Uterus (tissue), 4 donors: ENCODE data around the gene DENND6A. TPM values are rescaled to one million over a fixed set of nuclear protein-coding genes. Genes with fewer than 3 reads are reported as not detected.

Source experiments
- DNase-seq, 2 donors: peaks; one replicate each; pipeline ENCODE4 v3.0.0-alpha.2; 2019 to 2020
- H3K27ac ChIP-seq, 2 donors: fragments of 200-600 bp; sonication (generic); 1 replicate in 1 of 2; 2 replicates in 1 of 2; pipeline ENCODE4 v1.5.1; 2016 to 2018
- H3K27me3 ChIP-seq, 2 donors: fragments of 200-600 bp; sonication (generic); one replicate each; pipeline ENCODE4 v1.5.1; 2018 to 2019; ENCODE audit warnings: control low read depth in 1 of 2
- H3K36me3 ChIP-seq, 2 donors: fragments of 200-600 bp; sonication (generic); one replicate each; pipeline ENCODE4 v1.5.1; 2019; ENCODE audit warnings: control low read depth in 1 of 2
- H3K4me1 ChIP-seq, 2 donors: fragments of 200-600 bp; sonication (generic); one replicate each; pipeline ENCODE4 v1.5.1; 2018 to 2019; ENCODE audit warnings: control low read depth in 1 of 2
- H3K4me3 ChIP-seq, 2 donors: fragments of 200-600 bp; sonication (generic); 1 replicate in 1 of 2; 2 replicates in 1 of 2; pipeline ENCODE4 v1.5.1; 2018 to 2019; ENCODE audit warnings: mild to moderate bottlenecking in 1 of 2
- H3K9me3 ChIP-seq, 2 donors: fragments of 200-600 bp; sonication (generic); one replicate each; pipeline ENCODE4 v1.5.1; 2019; ENCODE audit warnings: control low read depth in 1 of 2
- CTCF ChIP-seq, 4 experiments: fragments of 200-600 bp in 2 of 4; fragments of 450-650 bp in 2 of 4; sonication (generic) in 2 of 4; IDR thresholded peaks; one replicate each; pipeline ENCODE4 v1.5.1; 2016 to 2019; ENCODE audit warnings: antibody characterized with exemption in 4 of 4, mild to moderate bottlenecking in 2 of 4, moderate library complexity in 1 of 4
- POLR2A ChIP-seq, 2 donors: fragments of 450-650 bp; IDR thresholded peaks; one replicate each; pipeline ENCODE4 v1.6.1; 2016; ENCODE audit warnings: antibody characterized with exemption in 2 of 2, mild to moderate bottlenecking in 1 of 2, moderate library complexity in 1 of 2
- intact Hi-C: fragments of 100-400 bp; cut with DNase I; formaldehyde crosslinking; loops from one replicate; pipeline ENCODE4 v1.15.1; 2023; ENCODE audit warnings: low total_unique reads
- total RNA-seq, 4 donors: library from RNA; depleted of rRNA in 3 of 4; stranded (reverse); fragments of >200 nt in 3 of 4; gene quantifications; one replicate each; pipeline versions ENCODE4 v1.1.0 to v1.2.4, GENCODE V29; 2014 to 2023
- donor health status: DM: yes; HTN: yes; CAD: no.

DENND6A gene
- total RNA-seq, 4 donors from 2014 or later: 11.5 to 65.8 (median 40.4) TPM

- intact Hi-C loops: no loop called here
- no peaks in the 10 kb centered on the region for H3K36me3 ChIP-seq
- peak overlapping the region in 1 of 2 donors; percentile 1 for H3K27ac ChIP-seq
- H3K4me1 ChIP-seq: peaks cover 0 to 6% of the 10 kb centered on the region in 2 donors
- no peaks in the 10 kb centered on the region for H3K9me3 ChIP-seq
- no peak for DNase-seq
- H3K4me3 ChIP-seq: no peak overlapping the region
- no peaks in the 10 kb centered on the region for H3K27me3 ChIP-seq
- TF ChIP-seq CTCF (IDR thresholded peaks at IDR 0.05): no peak
- no peak for TF ChIP-seq POLR2A (IDR thresholded peaks at IDR 0.05)
Measured at GRCh38 chr3:57689367-57690053, 3.4 kb downstream of the DENND6A start.

- TF ChIP-seq CTCF (IDR thresholded peaks at IDR 0.05) (no peak), POLR2A (IDR thresholded peaks at IDR 0.05) (no peak)
- Histone ChIP-seq H3K27ac (no peak overlapping the region), H3K4me3 (no peak overlapping the region), H3K36me3 (no peaks in the 10 kb centered on the region), H3K9me3 (no peaks in the 10 kb centered on the region), H3K4me1 (peaks cover 0 to 6% of the 10 kb centered on the region in 2 donors), H3K27me3 (no peaks in the 10 kb centered on the region)
- DNase-seq: no peak
- intact Hi-C loops: no loop called here
Measured at GRCh38 chr3:57688291-57688690, 4.6 kb downstream of the DENND6A start.

GRCh38 chr3:57683286-57683685 is 9.6 kb downstream of the DENND6A start:
- no peak for DNase-seq
- H3K27me3 ChIP-seq: no peaks in the 10 kb centered on the region
- H3K27ac ChIP-seq: no peak overlapping the region
- H3K36me3 ChIP-seq: no peaks in the 10 kb centered on the region
- no peak for TF ChIP-seq POLR2A (IDR thresholded peaks at IDR 0.05)
- TF ChIP-seq CTCF (IDR thresholded peaks at IDR 0.05): no peak
- peaks cover 0 to 2% of the 10 kb centered on the region in 2 donors for H3K4me1 ChIP-seq
- no peaks in the 10 kb centered on the region for H3K9me3 ChIP-seq
- intact Hi-C loops: no loop called here
- no peak overlapping the region for H3K4me3 ChIP-seq

GRCh38 chr3:57682284-57682683 is 10.6 kb downstream of the DENND6A start:
- DNase-seq: no peak
- H3K27ac ChIP-seq: no peak overlapping the region
- no peaks in the 10 kb centered on the region for H3K36me3 ChIP-seq
- TF ChIP-seq CTCF (IDR thresholded peaks at IDR 0.05) (no peak), POLR2A (IDR thresholded peaks at IDR 0.05) (no peak)
- H3K9me3 ChIP-seq: no peaks in the 10 kb centered on the region
- intact Hi-C loops: no loop called here
- no peaks in the 10 kb centered on the region for H3K27me3 ChIP-seq
- H3K4me1 ChIP-seq: no peaks in the 10 kb centered on the region
- H3K4me3 ChIP-seq: no peak overlapping the region

- Histone ChIP-seq H3K36me3 (no peaks in the 10 kb centered on the region), H3K4me3 (no peak overlapping the region), H3K27ac (no peak overlapping the region), H3K4me1 (no peaks in the 10 kb centered on the region), H3K27me3 (no peaks in the 10 kb centered on the region), H3K9me3 (no peaks in the 10 kb centered on the region)
- TF ChIP-seq CTCF (IDR thresholded peaks at IDR 0.05): no peak
- TF ChIP-seq POLR2A (IDR thresholded peaks at IDR 0.05): no peak
- intact Hi-C loops: no loop called here
- DNase-seq: no peak
Measured at GRCh38 chr3:57681691-57682090, 11.2 kb downstream of the DENND6A start.
